ENCODE data around the gene NUCB2. TPM values are rescaled to one million over a fixed set of nuclear protein-coding genes. Genes with fewer than 3 reads are reported as not detected.
"Not testable (repeated sequence)": the region's sequence is repeated elsewhere in the genome, so short reads cannot be mapped to it uniquely, and the experiment has no call there.

The NUCB2 gene
- total RNA-seq, 1 donor from 2014 or later, result 6.8 TPM

- DNase-seq, result no peak
- H3K4me3 Mint-ChIP-seq, result no peak overlapping the region
- intact Hi-C loops (cut with micrococcal nuclease), result loop anchor here (10.0 kb wide), 1 partner anchor 122 kb away; the partner anchor contains the start of gene NCR3LG1
- peaks cover 5% of the 10 kb centered on the region for H3K27me3 Mint-ChIP-seq
- TF ChIP-seq CTCF (IDR thresholded peaks at IDR 0.05), result no peak
- H3K36me3 Mint-ChIP-seq (ENCODE audit: low read depth), result no peaks in the 10 kb centered on the region
- ChIA-PET CTCF (interaction anchor here (1.2 kb wide), 1 partner anchor 151 kb away, joined by 5 read pairs; no protein-coding TSS in a partner anchor), POLR2A (interaction anchor here (0.6 kb wide), 1 partner anchor 157 kb away, joined by 4 read pairs; no protein-coding TSS in a partner anchor)
- H3K4me1 Mint-ChIP-seq, result peaks cover 16% of the 10 kb centered on the region
- H3K9me3 Mint-ChIP-seq, result no peaks in the 10 kb centered on the region
- H3K27ac Mint-ChIP-seq, result no peak overlapping the region
- ATAC-seq (ENCODE audit: low read depth), result no peak
These were observed 43.4 kb upstream of the NUCB2 start for GRCh38 chr11:17233101-17233500.

- ChIA-PET POLR2A (no interaction called here), CTCF (no interaction called here)
- no peak overlapping the region for H3K27ac Mint-ChIP-seq
These were observed 38.2 kb upstream of the NUCB2 start for GRCh38 chr11:17238377-17238776.

GRCh38 chr11:17239927-17240326 is 36.6 kb upstream of the NUCB2 start:
- H3K9me3 Mint-ChIP-seq; H3K4me1 Mint-ChIP-seq; ATAC-seq (ENCODE audit: low read depth); H3K27ac Mint-ChIP-seq; DNase-seq; H3K36me3 Mint-ChIP-seq (ENCODE audit: low read depth); CTCF ChIA-PET; H3K4me3 Mint-ChIP-seq; POLR2A ChIA-PET: not testable (repeated sequence)
- intact Hi-C loops (cut with micrococcal nuclease), result loop anchor here (10.0 kb wide), 1 partner anchor 115 kb away; the partner anchor contains the start of gene NCR3LG1
- peaks cover 14% of the 10 kb centered on the region for H3K27me3 Mint-ChIP-seq

More at GRCh38 chr11:17238377-17238776, 38.2 kb upstream of the NUCB2 start:
- no peak for TF ChIP-seq CTCF (IDR thresholded peaks at IDR 0.05)
- Mint-ChIP-seq H3K36me3 (ENCODE audit: low read depth) (no peaks in the 10 kb centered on the region), H3K4me3 (no peak overlapping the region), H3K27me3 (peaks cover 14% of the 10 kb centered on the region), H3K4me1 (no peaks in the 10 kb centered on the region), H3K9me3 (no peaks in the 10 kb centered on the region)
- intact Hi-C loops (cut with micrococcal nuclease), result loop anchor here (10.0 kb wide), 1 partner anchor 116 kb away; the partner anchor contains the start of gene NCR3LG1
- ATAC-seq (ENCODE audit: low read depth) (no peak), DNase-seq (no peak)

- Mint-ChIP-seq H3K4me1 (no peaks in the 10 kb centered on the region), H3K27ac (no peak overlapping the region), H3K36me3 (ENCODE audit: low read depth) (no peaks in the 10 kb centered on the region), H3K27me3 (peaks cover 14% of the 10 kb centered on the region), H3K4me3 (no peak overlapping the region), H3K9me3 (no peaks in the 10 kb centered on the region)
- intact Hi-C loops (cut with micrococcal nuclease), result no loop called here
- ChIA-PET POLR2A (interaction anchor here (0.6 kb wide), 1 partner anchor 22 kb away, joined by 7 read pairs; no protein-coding TSS in a partner anchor), CTCF (interaction anchor here (0.6 kb wide), 1 partner anchor 10 kb away, joined by 3 read pairs; no protein-coding TSS in a partner anchor)
- no peak for ATAC-seq (ENCODE audit: low read depth)
- DNase-seq, result no peak
- TF ChIP-seq CTCF (IDR thresholded peaks at IDR 0.05), result no peak
These were observed 35.8 kb upstream of the NUCB2 start for GRCh38 chr11:17240780-17241179.

GRCh38 chr11:17242954-17243353 is 33.6 kb upstream of the NUCB2 start:
- ATAC-seq (ENCODE audit: low read depth); POLR2A ChIA-PET; intact Hi-C loops (cut with micrococcal nuclease); DNase-seq; H3K27ac Mint-ChIP-seq; H3K4me1 Mint-ChIP-seq; H3K4me3 Mint-ChIP-seq; H3K9me3 Mint-ChIP-seq; H3K36me3 Mint-ChIP-seq (ENCODE audit: low read depth): not testable (repeated sequence)
- peaks cover 10% of the 10 kb centered on the region for H3K27me3 Mint-ChIP-seq
- CTCF ChIA-PET, result interaction anchor here (1.1 kb wide), 1 partner anchor 13 kb away, joined by 3 read pairs; no protein-coding TSS in a partner anchor

GRCh38 chr11:17244046-17244445 is 32.5 kb upstream of the NUCB2 start:
- POLR2A ChIA-PET, result no interaction called here
- Mint-ChIP-seq H3K9me3 (no peaks in the 10 kb centered on the region), H3K36me3 (ENCODE audit: low read depth) (no peaks in the 10 kb centered on the region), H3K27ac (no peak overlapping the region), H3K4me3 (no peak overlapping the region), H3K27me3 (peaks cover 5% of the 10 kb centered on the region), H3K4me1 (no peaks in the 10 kb centered on the region)
- CTCF ChIA-PET, result no interaction called here
- intact Hi-C loops (cut with micrococcal nuclease), result no loop called here
- DNase-seq (no peak), ATAC-seq (ENCODE audit: low read depth) (no peak)
- TF ChIP-seq CTCF (IDR thresholded peaks at IDR 0.05), result no peak

Measured in activated B cell treated with CpG ODN at 0.5 μM for 24 hours (primary cell).